Uterus (tissue), 4 donors: ENCODE data around the gene GHRL. TPM values are rescaled to one million over a fixed set of nuclear protein-coding genes. Genes with fewer than 3 reads are reported as not detected.
"Not testable (repeated sequence)": the region's sequence is repeated elsewhere in the genome, so short reads cannot be mapped to it uniquely, and the experiment has no call there.

ENCODE experiments used
- DNase-seq, 2 donors: peaks; one replicate each; pipeline ENCODE4 v3.0.0-alpha.2; 2019 to 2020
- H3K27ac ChIP-seq, 2 donors: fragments of 200-600 bp; sonication (generic); 1 replicate in 1 of 2; 2 replicates in 1 of 2; pipeline ENCODE4 v1.5.1; 2016 to 2018
- H3K27me3 ChIP-seq, 2 donors: fragments of 200-600 bp; sonication (generic); one replicate each; pipeline ENCODE4 v1.5.1; 2018 to 2019; ENCODE audit warnings: control low read depth in 1 of 2
- H3K36me3 ChIP-seq, 2 donors: fragments of 200-600 bp; sonication (generic); one replicate each; pipeline ENCODE4 v1.5.1; 2019; ENCODE audit warnings: control low read depth in 1 of 2
- H3K4me1 ChIP-seq, 2 donors: fragments of 200-600 bp; sonication (generic); one replicate each; pipeline ENCODE4 v1.5.1; 2018 to 2019; ENCODE audit warnings: control low read depth in 1 of 2
- H3K4me3 ChIP-seq, 2 donors: fragments of 200-600 bp; sonication (generic); 1 replicate in 1 of 2; 2 replicates in 1 of 2; pipeline ENCODE4 v1.5.1; 2018 to 2019; ENCODE audit warnings: mild to moderate bottlenecking in 1 of 2
- H3K9me3 ChIP-seq, 2 donors: fragments of 200-600 bp; sonication (generic); one replicate each; pipeline ENCODE4 v1.5.1; 2019; ENCODE audit warnings: control low read depth in 1 of 2
- POLR2A ChIP-seq, 2 donors: fragments of 450-650 bp; IDR thresholded peaks; one replicate each; pipeline ENCODE4 v1.6.1; 2016; ENCODE audit warnings: antibody characterized with exemption in 2 of 2, mild to moderate bottlenecking in 1 of 2, moderate library complexity in 1 of 2
- intact Hi-C: fragments of 100-400 bp; cut with DNase I; formaldehyde crosslinking; loops from one replicate; pipeline ENCODE4 v1.15.1; 2023; ENCODE audit warnings: low total_unique reads
- total RNA-seq, 4 donors: library from RNA; depleted of rRNA in 3 of 4; stranded (reverse); fragments of >200 nt in 3 of 4; gene quantifications; one replicate each; pipeline versions ENCODE4 v1.1.0 to v1.2.4, GENCODE V29; 2014 to 2023
- TF ChIP-seq, protein P1 (sequence below), 4 experiments: fragments of 200-600 bp in 2 of 4; fragments of 450-650 bp in 2 of 4; sonication (generic) in 2 of 4; IDR thresholded peaks; one replicate each; pipeline ENCODE4 v1.5.1; 2016 to 2019; ENCODE audit warnings: antibody characterized with exemption in 4 of 4, mild to moderate bottlenecking in 2 of 4, moderate library complexity in 1 of 4
- donor health status: DM: yes; HTN: yes; CAD: no.

GHRL gene
- total RNA-seq, 4 donors from 2014 or later: 7.9 TPM; not detected in 3

DNA sequence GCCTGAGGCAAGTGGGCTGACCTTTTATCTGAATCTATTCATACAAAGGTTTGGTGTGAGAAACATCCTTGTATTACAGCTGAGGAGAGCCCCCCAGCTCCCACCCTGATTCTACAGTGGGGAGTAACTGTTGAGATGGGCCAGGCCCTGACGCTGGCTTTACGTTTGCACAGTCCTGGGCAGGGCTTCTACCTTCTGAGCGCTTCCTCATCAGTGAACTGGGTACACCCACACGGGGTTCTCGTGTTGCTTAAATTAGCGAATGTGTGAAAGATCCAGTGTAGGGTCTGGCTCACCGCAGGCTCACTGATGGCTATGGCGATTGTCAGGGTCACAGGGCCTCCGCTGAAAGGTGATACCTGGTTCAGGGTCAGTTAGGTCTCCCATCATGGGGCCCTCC is 7.3 kb upstream of the GHRL start:
- Histone ChIP-seq H3K4me3 (no peak overlapping the region), H3K27me3 (no peaks in the 10 kb centered on the region), H3K27ac (no peak overlapping the region), H3K4me1 (no peaks in the 10 kb centered on the region), H3K9me3 (no peaks in the 10 kb centered on the region), H3K36me3 (no peaks in the 10 kb centered on the region)
- intact Hi-C loops: no loop called here
- TF ChIP-seq, protein P1, sequence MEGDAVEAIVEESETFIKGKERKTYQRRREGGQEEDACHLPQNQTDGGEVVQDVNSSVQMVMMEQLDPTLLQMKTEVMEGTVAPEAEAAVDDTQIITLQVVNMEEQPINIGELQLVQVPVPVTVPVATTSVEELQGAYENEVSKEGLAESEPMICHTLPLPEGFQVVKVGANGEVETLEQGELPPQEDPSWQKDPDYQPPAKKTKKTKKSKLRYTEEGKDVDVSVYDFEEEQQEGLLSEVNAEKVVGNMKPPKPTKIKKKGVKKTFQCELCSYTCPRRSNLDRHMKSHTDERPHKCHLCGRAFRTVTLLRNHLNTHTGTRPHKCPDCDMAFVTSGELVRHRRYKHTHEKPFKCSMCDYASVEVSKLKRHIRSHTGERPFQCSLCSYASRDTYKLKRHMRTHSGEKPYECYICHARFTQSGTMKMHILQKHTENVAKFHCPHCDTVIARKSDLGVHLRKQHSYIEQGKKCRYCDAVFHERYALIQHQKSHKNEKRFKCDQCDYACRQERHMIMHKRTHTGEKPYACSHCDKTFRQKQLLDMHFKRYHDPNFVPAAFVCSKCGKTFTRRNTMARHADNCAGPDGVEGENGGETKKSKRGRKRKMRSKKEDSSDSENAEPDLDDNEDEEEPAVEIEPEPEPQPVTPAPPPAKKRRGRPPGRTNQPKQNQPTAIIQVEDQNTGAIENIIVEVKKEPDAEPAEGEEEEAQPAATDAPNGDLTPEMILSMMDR (IDR thresholded peaks at IDR 0.05): no peak
- TF ChIP-seq POLR2A (IDR thresholded peaks at IDR 0.05): no peak
- no peak for DNase-seq

DNA sequence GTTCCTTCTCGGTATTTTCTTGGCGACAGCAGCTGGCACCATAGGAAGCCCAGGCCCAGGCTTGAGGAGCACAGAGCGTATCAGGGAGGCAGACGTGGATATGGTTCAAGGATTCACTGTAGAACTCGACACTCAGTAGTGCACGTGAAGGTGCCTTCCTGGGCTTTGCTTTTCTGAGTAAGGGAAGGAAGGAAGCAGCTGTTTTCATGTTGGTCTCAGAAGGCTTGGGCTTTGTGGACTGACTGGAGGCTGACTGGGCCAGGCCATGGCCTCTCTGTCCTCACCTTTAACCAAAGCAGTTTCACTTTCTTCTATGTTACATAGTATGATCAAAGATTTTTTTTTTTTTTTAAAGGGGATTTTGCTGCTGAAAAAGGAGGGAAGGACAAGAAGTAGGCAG is 6.9 kb upstream of the GHRL start:
- no peak for DNase-seq
- no peak overlapping the region for H3K4me3 ChIP-seq
- H3K27ac ChIP-seq: no peak overlapping the region
- H3K36me3 ChIP-seq: no peaks in the 10 kb centered on the region
- H3K9me3 ChIP-seq: no peaks in the 10 kb centered on the region
- intact Hi-C loops: no loop called here
- no peaks in the 10 kb centered on the region for H3K27me3 ChIP-seq
- TF ChIP-seq, protein P1 (IDR thresholded peaks at IDR 0.05): no peak
- TF ChIP-seq POLR2A (IDR thresholded peaks at IDR 0.05): no peak
- no peaks in the 10 kb centered on the region for H3K4me1 ChIP-seq

DNA sequence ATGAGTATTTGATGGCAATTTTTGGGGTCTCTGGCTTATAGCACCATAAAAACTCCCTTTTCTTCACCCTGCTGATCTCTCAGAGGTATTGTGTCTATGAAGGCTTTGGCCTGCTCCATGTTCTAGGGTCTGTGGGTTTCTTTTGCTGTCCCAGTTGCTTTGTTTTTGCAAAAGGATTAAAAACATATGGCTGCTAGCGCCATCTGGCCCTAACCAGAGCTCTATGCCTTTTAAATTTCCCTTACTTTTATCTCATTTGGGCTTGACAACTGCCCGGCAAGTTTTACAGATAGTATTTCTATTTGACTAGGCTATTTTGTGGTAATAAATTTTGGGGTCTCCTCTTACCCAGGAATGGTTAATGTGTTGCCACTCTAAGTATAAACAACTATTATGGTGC is 6.4 kb upstream of the GHRL start:
- Histone ChIP-seq H3K4me3 (no peak overlapping the region), H3K36me3 (no peaks in the 10 kb centered on the region), H3K9me3 (no peaks in the 10 kb centered on the region), H3K27me3 (no peaks in the 10 kb centered on the region), H3K4me1 (no peaks in the 10 kb centered on the region), H3K27ac (no peak overlapping the region)
- TF ChIP-seq POLR2A (IDR thresholded peaks at IDR 0.05): no peak
- TF ChIP-seq, protein P1 (IDR thresholded peaks at IDR 0.05): no peak
- intact Hi-C loops: no loop called here
- DNase-seq: no peak

DNA sequence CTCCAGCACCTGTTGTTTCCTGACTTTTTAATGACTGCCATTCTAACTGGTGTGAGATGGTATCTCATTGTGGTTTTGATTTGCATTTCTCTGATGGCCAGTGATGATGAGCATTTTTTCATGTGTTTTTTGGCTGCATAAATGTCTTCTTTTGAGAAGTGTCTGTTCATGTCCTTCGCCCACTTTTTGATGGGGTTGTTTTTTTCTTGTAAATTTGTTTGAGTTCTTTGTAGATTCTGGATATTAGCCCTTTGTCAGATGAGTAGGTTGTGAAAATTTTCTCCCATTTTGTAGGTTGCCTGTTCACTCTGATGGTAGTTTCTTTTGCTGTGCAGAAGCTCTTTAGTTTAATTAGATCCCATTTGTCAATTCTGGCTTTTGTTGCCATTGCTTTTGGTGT is 5.3 kb upstream of the GHRL start:
- H3K36me3 ChIP-seq, H3K4me3 ChIP-seq, H3K9me3 ChIP-seq, H3K27me3 ChIP-seq, H3K27ac ChIP-seq, H3K4me1 ChIP-seq, DNase-seq, intact Hi-C loops: not testable (repeated sequence)

DNA sequence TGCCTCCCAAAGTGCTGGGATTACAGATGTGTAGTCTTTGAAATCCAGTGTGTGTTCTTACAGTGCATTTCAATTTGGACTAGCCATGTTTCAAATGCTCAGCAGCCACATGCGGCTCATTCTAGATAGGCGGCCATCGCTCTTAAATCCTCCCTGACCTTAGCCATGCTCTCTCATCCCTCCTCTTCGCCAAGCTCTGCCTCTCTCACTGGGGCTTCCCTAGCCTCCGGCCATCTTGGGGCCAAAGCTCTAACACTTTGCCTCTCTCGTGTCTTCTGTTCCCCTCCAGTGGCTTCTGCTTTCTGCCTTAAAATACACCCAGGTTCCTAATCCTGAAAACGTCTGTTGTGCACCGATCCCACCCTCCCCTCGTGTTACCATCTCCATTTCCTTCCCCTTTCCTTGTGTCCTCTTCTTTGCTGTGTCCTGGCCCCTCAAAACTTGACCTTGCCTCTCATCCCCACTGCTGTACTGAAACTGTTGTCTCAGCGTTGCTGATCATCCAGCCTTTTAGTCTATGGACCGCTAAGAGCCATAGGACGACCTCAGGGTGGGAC is 1.4 kb upstream of the GHRL start:
- TF ChIP-seq POLR2A (IDR thresholded peaks at IDR 0.05): no peak
- TF ChIP-seq, protein P1 (IDR thresholded peaks at IDR 0.05): no peak
- Histone ChIP-seq H3K4me1 (no peaks in the 10 kb centered on the region), H3K9me3 (no peaks in the 10 kb centered on the region), H3K4me3 (no peak overlapping the region), H3K27me3 (no peaks in the 10 kb centered on the region), H3K36me3 (no peaks in the 10 kb centered on the region), H3K27ac (no peak overlapping the region)
- no peak for DNase-seq
- intact Hi-C loops: no loop called here

DNA sequence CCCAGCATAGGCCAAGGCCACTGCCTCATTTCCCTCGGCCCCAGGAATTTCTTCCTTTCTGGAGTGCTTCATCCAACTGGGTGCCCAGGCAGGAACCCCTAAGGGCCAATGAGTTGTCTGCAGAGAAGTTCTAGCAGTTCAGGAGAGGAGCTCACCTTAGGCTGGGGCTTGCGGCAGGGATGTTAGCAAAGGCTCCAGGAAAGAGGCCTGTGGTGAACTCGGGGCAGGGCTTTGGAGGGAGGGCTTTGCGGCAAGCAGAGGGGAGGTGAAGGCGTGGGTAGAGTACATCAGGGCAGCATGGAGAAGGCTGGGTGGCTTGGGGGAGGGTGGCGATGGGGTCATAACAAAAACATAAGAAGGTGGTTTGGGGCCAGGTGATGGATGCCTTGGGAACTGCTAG is 1.1 kb downstream of the GHRL start:
- no peaks in the 10 kb centered on the region for H3K9me3 ChIP-seq
- no peaks in the 10 kb centered on the region for H3K36me3 ChIP-seq
- no peaks in the 10 kb centered on the region for H3K4me1 ChIP-seq
- TF ChIP-seq POLR2A (IDR thresholded peaks at IDR 0.05): no peak
- TF ChIP-seq, protein P1 (IDR thresholded peaks at IDR 0.05): no peak
- DNase-seq: no peak
- no peak overlapping the region for H3K4me3 ChIP-seq
- intact Hi-C loops: no loop called here
- H3K27ac ChIP-seq: no peak overlapping the region
- H3K27me3 ChIP-seq: no peaks in the 10 kb centered on the region
